Renal pelvis (tissue), 4 donors: ENCODE data around the gene ALDH1B1. TPM values are rescaled to one million over a fixed set of nuclear protein-coding genes. Genes with fewer than 3 reads are reported as not detected.

Experiments
- DNase-seq: peaks from one replicate; pipeline ENCODE4 v3.0.0-alpha.2; 2013
- polyA plus RNA-seq, 3 donors: library from polyadenylated mRNA; unstranded; fragments of 120-200 nt; gene quantifications; one replicate each; pipeline ENCODE4 v1.2.1, GENCODE V29; 2013; ENCODE audit not compliant: insufficient read length in 3 of 3

ALDH1B1 gene
- polyA plus RNA-seq, 3 donors: 37.2 to 42.1 (median 40.3) TPM

DNA sequence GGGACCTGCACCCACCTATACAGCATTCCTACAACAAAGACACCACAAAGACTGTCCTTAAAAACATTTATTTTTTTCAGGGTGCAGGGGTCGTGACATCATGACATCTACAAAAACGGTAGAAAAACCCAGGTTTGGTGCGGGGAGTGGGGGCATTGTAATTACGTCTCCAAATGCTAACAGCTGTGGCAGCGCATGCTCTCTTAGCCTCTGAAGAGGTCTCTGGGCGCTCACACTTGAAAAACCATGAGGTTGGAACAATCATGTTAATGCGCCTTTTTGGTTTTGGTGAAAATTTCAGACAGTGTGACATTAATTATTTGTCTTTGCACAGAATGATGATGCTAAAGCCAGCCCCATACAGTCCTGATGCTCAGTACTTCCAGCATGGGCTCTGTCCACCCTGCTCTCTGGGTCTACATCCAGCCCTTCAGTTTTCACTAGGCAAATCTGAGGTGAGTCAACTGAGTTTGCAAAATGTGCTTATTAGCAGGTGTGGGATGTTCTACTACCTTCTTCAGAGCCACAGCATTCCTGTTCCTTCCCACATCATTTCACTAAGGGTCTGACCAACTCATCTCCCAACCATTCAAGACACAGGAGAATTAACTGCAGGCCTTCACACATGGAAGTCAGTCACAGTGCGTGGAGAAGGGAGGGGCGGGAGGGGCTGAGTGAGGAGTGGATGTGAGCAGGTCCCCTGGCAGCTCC is 14.1 kb downstream of the ALDH1B1 start:
- DNase-seq: no peak

GRCh38 chr9:38408719-38409118 is 16.2 kb downstream of the ALDH1B1 start:
- no peak for DNase-seq

- no peak for DNase-seq
Measured at GRCh38 chr9:38412751-38413150, 20.2 kb downstream of the ALDH1B1 start.

- DNase-seq: no peak
Measured at GRCh38 chr9:38413283-38413682, 20.8 kb downstream of the ALDH1B1 start.

GRCh38 chr9:38414040-38414723 is 21.7 kb downstream of the ALDH1B1 start:
- DNase-seq: no peak

- no peak for DNase-seq
Measured at GRCh38 chr9:38415856-38416255, 23.4 kb downstream of the ALDH1B1 start.

GRCh38 chr9:38416461-38416860 is 24.0 kb downstream of the ALDH1B1 start:
- no peak for DNase-seq

- DNase-seq: no peak
Measured at GRCh38 chr9:38417003-38417945, 24.8 kb downstream of the ALDH1B1 start.

GRCh38 chr9:38418366-38418765 is 25.9 kb downstream of the ALDH1B1 start:
- no peak for DNase-seq

DNA sequence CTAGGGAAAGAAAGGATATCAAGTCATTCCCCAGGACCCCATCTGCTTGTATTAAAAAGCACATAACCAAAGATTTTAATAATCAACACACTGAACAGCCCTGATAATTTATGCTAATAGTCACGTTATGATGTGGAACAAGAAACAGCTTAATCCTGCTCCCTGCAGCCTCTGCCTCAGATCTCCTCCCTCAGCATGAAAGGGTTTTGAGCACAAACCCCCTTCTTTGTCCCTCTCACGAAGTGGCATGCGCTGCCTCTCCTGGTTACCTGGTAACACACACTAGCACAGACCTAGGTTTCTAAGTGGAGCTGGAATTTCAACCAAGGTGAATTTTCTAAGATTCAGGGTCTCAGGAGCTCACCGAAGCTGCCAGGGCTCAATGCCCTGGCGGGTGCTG is 26.7 kb downstream of the ALDH1B1 start:
- DNase-seq: no peak

- no peak for DNase-seq
Measured at GRCh38 chr9:38421498-38422211, 29.2 kb downstream of the ALDH1B1 start.

DNA sequence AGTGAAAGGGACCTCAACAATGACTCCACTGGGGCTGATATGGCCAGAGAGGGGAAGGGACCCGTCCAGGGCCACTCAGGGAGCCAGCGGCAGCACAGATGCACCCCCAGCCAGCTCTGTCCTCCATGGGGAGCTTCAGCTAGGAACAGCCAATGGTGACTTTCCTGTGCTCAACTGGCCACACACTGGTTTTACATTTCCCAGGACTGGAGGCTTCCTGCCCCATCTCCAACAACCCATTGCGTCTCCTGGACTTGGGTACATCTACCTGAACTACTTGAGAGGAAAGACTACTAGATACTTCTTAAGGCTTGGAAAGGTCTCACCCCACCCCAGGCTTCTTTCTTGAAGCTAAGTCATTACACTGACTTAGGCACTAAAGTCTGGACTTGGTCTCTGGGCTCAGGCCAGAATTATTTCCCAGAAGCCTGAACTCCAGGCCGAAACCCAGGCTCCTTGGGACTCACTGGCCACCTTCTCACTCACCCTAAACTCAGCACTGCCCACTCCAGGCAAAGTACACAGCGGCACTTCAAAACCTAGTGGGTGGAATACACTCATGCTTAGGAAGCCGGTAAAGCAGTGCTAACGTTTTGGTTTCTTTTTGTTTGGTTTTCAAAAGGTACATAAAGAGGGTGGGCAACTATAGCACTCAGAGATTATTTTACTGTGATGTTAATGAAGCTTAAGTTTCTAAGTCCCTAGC is 30.2 kb downstream of the ALDH1B1 start:
- DNase-seq: no peak

DNA sequence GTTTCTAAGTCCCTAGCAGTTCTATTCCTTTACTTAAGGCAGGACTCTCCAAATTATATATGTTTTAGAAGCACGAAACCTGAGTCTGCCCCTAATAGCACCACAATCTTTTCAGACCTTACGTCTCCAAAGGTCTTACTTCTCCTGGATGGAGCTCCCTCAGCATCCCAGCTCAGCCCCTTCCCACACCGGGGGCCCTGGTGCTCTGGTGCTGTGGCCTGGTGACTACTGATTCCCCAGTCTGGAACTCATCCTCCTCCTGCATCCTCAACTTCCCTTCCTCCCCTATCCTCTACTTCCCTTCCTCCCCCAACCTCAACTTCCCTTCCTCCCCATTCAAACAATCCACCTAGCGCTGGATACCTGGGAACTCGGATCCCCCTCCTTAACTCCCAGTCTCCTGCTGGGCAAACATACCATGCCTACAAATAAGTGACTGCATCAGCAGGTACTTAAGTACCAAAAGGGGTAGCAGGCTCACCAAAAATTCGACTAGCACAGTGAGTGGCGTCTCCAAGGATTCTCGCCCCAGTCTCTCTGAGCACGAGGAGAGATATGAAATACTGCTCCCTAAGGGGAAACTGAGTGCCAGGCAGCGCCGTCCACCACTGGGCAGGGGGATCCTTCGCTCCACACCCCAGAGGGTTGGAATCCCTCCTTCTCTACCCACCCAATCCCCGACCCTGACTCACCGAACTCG is 30.9 kb downstream of the ALDH1B1 start:
- no peak for DNase-seq

DNA sequence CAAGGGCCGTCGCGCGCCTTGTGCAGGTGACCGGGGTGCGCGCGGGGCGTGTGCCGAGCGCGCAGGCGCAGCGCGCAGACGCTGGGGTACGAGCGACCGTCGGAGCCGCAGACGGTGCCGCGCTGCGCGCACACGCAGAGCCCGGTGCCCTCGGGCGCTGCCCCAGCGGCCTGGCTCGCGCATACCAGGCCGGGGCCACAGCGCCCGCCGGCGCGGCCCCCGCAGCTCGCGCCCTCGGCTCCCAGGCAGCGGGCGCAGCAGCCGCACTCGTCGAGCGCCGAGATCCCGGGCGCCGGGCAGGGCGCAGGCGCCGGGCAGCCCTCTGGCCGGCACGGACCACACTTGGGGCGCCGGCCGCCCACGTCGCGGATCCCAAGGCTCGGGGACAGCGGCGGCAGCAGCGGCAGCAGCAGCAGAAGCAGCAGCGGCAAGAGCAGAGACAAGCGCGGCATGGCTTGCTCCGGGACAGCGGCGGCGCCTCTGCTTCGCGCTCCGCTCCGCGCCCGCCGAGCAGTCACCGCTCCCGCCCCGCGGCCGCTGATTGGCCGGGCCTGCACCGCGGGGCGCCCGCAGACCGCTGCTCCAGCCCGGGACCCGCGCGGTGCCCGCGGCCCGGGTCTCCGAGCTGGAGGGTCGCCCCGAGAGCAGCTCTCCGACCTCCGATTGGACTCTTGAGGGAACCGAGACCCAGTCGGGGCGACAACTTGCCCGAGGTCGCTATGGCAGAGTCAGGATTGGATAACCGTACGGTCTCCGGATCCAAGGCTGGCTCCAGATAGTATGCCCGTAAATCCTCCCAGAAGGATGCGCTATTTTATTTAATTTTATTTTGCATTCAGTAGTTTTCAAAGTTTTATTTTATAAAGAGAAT is 31.7 kb downstream of the ALDH1B1 start, which contains the start of gene IGFBPL1:
IGFBPL1 (minus strand) TSS at position 482 of the 871 bp plus-strand sequence; CDS start at position 452, 30 bp downstream.
- no peak for DNase-seq

DNA sequence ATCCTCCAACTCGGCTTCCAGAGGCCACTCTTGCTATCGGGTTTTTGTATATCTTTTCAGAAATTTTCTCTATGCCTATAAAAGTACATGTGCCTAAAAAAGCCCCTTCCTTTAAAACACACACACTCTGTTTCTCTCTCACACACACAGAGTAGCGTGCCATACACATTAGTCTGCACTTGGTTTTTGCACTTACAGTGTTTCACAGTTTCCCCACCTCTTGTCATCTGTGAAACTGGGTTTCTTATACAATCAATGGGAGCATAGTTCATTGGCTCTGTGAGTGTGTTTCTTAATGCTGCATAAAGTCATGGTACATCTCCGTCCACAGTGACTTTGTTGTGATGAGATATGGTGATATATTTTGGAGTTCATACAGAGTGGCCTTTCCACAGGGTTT is 32.4 kb downstream of the ALDH1B1 start:
- DNase-seq: no peak

- no peak for DNase-seq
Measured at GRCh38 chr9:38428062-38428461, 35.6 kb downstream of the ALDH1B1 start.

GRCh38 chr9:38431116-38431515 is 38.6 kb downstream of the ALDH1B1 start:
- DNase-seq: no peak

- no peak for DNase-seq
Measured at GRCh38 chr9:38432922-38433510, 40.5 kb downstream of the ALDH1B1 start.

DNA sequence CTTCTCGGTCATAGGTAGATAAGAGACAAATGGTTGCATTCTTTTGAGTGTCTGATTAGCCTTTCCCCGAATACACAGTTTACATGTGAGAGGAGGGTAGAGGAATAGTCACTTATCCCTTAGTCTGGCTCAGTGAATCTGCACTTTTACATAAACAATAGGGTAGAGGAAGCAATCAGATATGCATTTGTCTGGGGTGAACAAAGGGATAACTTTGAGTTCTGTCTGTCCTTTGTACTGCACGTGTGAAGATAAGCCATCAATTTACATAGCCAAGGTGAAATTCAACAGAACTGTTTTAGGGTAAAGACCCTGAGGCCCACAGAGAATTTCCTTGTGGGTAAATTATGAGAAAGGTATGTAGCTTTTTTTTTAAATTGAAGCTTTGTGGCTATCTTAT is 41.9 kb downstream of the ALDH1B1 start:
- no peak for DNase-seq
